ENCODE data around the gene XIST. TPM values are rescaled to one million over a fixed set of nuclear protein-coding genes. Genes with fewer than 3 reads are reported as not detected.

Gene XIST
- total and polyA plus RNA-seq, 9 of the 15 experiments (the other 6 are each of a cell fraction or from before 2014, with no cell fraction given): 22.4 to 160 (median 55.5) TPM

DNA sequence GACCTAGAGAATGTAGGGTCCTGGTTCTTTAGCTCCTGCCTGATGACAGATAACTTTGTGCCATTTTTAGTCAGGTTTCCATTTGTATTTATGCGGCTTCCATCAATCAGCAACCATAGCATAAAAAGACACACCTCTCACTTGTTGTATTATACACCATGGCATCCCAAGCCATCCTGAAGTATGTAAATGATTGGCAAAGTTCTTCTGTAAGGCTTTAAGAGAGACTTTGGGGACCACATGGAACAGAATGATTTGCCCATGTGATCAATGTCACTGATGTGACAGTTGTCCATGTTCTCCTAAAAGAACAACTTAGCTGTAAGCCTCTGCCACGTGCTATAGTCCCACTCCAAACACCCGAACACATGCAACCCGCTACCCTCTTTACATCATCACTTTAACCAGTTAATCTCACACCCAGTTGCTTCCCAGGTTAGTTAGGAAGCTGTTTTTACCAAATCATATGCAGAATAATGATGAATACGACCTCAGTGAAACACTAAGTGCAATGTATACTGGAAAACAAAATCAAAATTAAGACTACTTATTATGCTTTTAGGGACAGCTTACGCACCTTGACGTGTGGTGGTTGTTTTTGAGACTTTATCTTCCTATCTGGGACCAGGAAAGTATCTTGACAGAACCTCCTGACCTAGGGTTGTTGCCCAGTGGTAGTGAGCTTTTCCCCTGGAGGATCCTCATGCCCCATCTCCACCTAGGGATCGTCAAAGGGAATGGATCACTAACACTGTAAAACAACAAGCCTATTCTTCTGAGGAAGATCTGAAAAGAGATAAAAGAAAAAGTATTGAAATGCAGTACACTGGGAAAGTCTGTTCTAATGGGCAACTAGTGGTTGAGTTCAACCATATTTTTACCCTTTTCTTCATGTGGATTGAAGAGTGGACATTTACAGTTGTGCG lies 21.8 kb downstream of the XIST start:
- DNase-seq (ENCODE audit: extremely low read depth in 1 of 4, low spot score in 3 of 4) (no peak), FAIRE-seq (no peak), ATAC-seq (no peak)
- Histone ChIP-seq H3K9ac (ENCODE audit: insufficient read depth in 1 of 2, low read depth in 2 of 2, low read length in 2 of 2) (no peak overlapping the region), H3K9me1 (ENCODE audit: control insufficient read depth, insufficient read depth, low read length) (peaks cover 2% of the 10 kb centered on the region), H3K4me3 (no peak overlapping the region), H3K4me1 (replicated peaks in 1 of 2; ENCODE audit: control insufficient read depth in 2 of 2, insufficient read depth in 2 of 2, low read length in 2 of 2) (no peaks in the 10 kb centered on the region), H4K20me1 (replicated peaks; ENCODE audit: control insufficient read depth, insufficient read depth, low read length) (peaks cover 3% of the 10 kb centered on the region; the same call in 1 of the 2 replicates), H2AFZ (ENCODE audit: low read depth, low read length) (no peak overlapping the region), H3K27me3 (ENCODE audit: control insufficient read depth in 2 of 2, insufficient read depth in 2 of 2, low read length in 2 of 2) (no peaks in the 10 kb centered on the region), H3K9me3 (replicated peaks; ENCODE audit: control insufficient read depth, insufficient read depth, low read depth, low read length) (no peaks in the 10 kb centered on the region), H3K4me2 (ENCODE audit: insufficient read depth, low read length) (no peak overlapping the region), H3K79me2 (ENCODE audit: control insufficient read depth, insufficient read depth, low read length) (peaks cover 37% of the 10 kb centered on the region), H3K36me3 (ENCODE audit: control insufficient read depth, insufficient read depth, low read length) (peaks cover 75% of the 10 kb centered on the region; the same call in 2 of the 3 replicates), H3K27ac (ENCODE audit: extremely low read depth, low read depth, low read length) (no peak overlapping the region)
- intact Hi-C loops (cut with micrococcal nuclease): no loop called here
- in situ Hi-C loops (cut with MboI): no loop called here
- ChIA-PET CTCF (ENCODE audit: low intra/inter-chr PET ratio) (interaction anchor here (0.6 kb wide), 1 partner anchor 521 kb away, joined by 3 read pairs; no protein-coding TSS in a partner anchor), POLR2A (no interaction called here)
- no peak for TF ChIP-seq RCOR1 (IDR thresholded peaks at IDR 0.05; ENCODE audit: borderline replicate concordance in 1 of 2, low read depth in 2 of 2, low read length in 2 of 2)
- TF ChIP-seq ZNF24 (IDR thresholded peaks at IDR 0.05): no peak
- TF ChIP-seq, protein P1, sequence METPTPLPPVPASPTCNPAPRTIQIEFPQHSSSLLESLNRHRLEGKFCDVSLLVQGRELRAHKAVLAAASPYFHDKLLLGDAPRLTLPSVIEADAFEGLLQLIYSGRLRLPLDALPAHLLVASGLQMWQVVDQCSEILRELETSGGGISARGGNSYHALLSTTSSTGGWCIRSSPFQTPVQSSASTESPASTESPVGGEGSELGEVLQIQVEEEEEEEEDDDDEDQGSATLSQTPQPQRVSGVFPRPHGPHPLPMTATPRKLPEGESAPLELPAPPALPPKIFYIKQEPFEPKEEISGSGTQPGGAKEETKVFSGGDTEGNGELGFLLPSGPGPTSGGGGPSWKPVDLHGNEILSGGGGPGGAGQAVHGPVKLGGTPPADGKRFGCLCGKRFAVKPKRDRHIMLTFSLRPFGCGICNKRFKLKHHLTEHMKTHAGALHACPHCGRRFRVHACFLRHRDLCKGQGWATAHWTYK (CRISPR knock-in tag; IDR thresholded peaks at IDR 0.05): no peak
- 54% methylated on average over 9 of the region's 9 CpGs for WGBS (ENCODE audit: insufficient coverage, low coverage, missing lambda C conversion rate)
- no TSS peak for BruUV-seq (replicated peaks)

All from K562 (cell line).